Measurements from ENCODE around the gene TSPAN14.

- TF ChIP-seq CTCF (IDR thresholded peaks at IDR 0.05; ENCODE audit: control extremely low read depth in 1 of 3, insufficient read depth in 1 of 3, low read depth in 1 of 3, low read length in 3 of 3) (no peak), POLR2AphosphoS5 (IDR thresholded peaks at IDR 0.05; ENCODE audit: low read depth, low read length) (no peak)
Observed at GRCh38 chr10:80523773-80524172, 69.7 kb downstream of the TSPAN14 start.
